ENCODE results near the gene VPS41.

DNA sequence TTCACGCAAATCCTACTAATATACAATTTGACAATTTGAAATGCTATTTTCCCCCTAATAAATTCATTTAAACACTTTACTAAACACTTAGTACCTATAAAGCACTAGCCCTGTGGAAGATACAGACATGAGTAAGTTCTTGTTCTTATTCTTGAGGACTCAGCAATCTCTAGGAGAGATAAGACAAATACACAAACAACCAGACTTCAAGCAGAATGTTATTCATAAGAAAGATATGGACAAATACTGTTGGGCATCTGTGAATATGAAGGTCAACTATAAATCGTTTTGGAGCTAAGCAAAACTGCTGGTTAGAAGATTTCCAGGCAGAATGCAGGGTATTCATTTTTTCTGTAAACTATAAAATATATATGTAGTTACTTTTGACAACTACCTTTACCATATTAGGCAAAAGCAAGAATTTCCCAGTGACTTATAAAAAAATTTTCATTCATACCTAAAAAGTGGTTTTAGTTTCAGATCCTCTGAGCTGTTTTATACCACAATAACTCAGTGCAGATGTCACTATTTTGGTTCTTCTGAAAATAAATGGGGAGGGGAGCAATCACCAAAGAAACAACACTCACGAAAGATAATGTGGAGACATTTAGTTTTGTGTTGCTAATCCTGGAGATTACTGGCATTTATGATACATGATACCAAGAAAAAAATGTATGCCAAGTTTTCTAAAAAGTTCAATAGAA is 3.8 kb downstream of the VPS41 start:
- TF ChIP-seq CTCF (IDR thresholded peaks at IDR 0.05): no peak
- no peak for TF ChIP-seq TCF12 (IDR thresholded peaks at IDR 0.05)
- TF ChIP-seq GABPA (IDR thresholded peaks at IDR 0.05; ENCODE audit: low read depth): no peak
- no peak for TF ChIP-seq EP300 (IDR thresholded peaks at IDR 0.05; ENCODE audit: borderline replicate concordance in 1 of 2, low read depth in 1 of 2, low read length in 1 of 2)
- TF ChIP-seq RAD21 (IDR thresholded peaks at IDR 0.05; ENCODE audit: low read length): no peak
- no peak for TF ChIP-seq RCOR1 (IDR thresholded peaks at IDR 0.05; ENCODE audit: low read length)
- no peak for TF ChIP-seq EZH2phosphoT487 (IDR thresholded peaks at IDR 0.05; ENCODE audit: borderline replicate concordance, low read depth)
- TF ChIP-seq, protein P1, sequence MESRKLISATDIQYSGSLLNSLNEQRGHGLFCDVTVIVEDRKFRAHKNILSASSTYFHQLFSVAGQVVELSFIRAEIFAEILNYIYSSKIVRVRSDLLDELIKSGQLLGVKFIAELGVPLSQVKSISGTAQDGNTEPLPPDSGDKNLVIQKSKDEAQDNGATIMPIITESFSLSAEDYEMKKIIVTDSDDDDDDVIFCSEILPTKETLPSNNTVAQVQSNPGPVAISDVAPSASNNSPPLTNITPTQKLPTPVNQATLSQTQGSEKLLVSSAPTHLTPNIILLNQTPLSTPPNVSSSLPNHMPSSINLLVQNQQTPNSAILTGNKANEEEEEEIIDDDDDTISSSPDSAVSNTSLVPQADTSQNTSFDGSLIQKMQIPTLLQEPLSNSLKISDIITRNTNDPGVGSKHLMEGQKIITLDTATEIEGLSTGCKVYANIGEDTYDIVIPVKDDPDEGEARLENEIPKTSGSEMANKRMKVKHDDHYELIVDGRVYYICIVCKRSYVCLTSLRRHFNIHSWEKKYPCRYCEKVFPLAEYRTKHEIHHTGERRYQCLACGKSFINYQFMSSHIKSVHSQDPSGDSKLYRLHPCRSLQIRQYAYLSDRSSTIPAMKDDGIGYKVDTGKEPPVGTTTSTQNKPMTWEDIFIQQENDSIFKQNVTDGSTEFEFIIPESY (IDR thresholded peaks at IDR 0.05; ENCODE audit: borderline replicate concordance, low read depth): no peak
- TF ChIP-seq FOXM1 (IDR thresholded peaks at IDR 0.05; ENCODE audit: low read depth): no peak
